Measurements from ENCODE around the gene SLC15A1. TPM values are rescaled to one million over a fixed set of nuclear protein-coding genes. Genes with fewer than 3 reads are reported as not detected.
A peak's percentile ranks its signal among the peaks of the same experiment; 100 is the strongest.

Gene SLC15A1
- total RNA-seq = not detected

- no peak for DNase-seq (ENCODE audit: low spot score in 2 of 2)
- Mint-ChIP-seq H3K27ac (no peak within 1 kb of the TSS), H3K36me3 (peaks cover 7 to 10% of the 10 kb centered on the region in 2 donors), H3K9me3 (peaks cover 4 to 9% of the 10 kb centered on the region in 2 donors)
- peak in 1 of 2 donors; percentile 20 for ATAC-seq
These were observed at the start of gene SLC15A1 for GRCh38 chr13:98752467-98753290. Gene SLC15A1, minus strand, starts transcription at chr13:98752672. Its CDS starts 74 bp downstream, at chr13:98752598.

- no peaks in the 10 kb centered on the region for H3K9me3 Mint-ChIP-seq
- ATAC-seq (no peak), DNase-seq (ENCODE audit: low spot score in 2 of 2) (no peak)
- H3K36me3 Mint-ChIP-seq = peaks cover 11 to 13% of the 10 kb centered on the region in 2 donors
- peak overlapping the region in 1 of 2 donors; percentile 51 for H3K27ac Mint-ChIP-seq
These were observed 49.4 kb upstream of the SLC15A1 start for GRCh38 chr13:98801626-98802418.

GRCh38 chr13:98800078-98800477 is 47.6 kb upstream of the SLC15A1 start:
- H3K36me3 Mint-ChIP-seq = peaks cover 26 to 27% of the 10 kb centered on the region in 2 donors
- ATAC-seq = no peak

GRCh38 chr13:98798849-98799645 is 46.6 kb upstream of the SLC15A1 start:
- DNase-seq (ENCODE audit: low spot score in 2 of 2) (no peak), ATAC-seq (no peak)
- no peaks in the 10 kb centered on the region for H3K9me3 Mint-ChIP-seq
- H3K36me3 Mint-ChIP-seq = peaks cover 36 to 38% of the 10 kb centered on the region in 2 donors
- peak overlapping the region in 1 of 2 donors; percentile 24 for H3K27ac Mint-ChIP-seq

More at GRCh38 chr13:98800078-98800477, 47.6 kb upstream of the SLC15A1 start:
- DNase-seq (ENCODE audit: low spot score in 2 of 2) = no peak
- Mint-ChIP-seq H3K27ac (no peak overlapping the region), H3K9me3 (no peaks in the 10 kb centered on the region)

GRCh38 chr13:98797456-98797855 is 45.0 kb upstream of the SLC15A1 start:
- H3K36me3 Mint-ChIP-seq = peaks cover 44 to 46% of the 10 kb centered on the region in 2 donors
- no peak overlapping the region for H3K27ac Mint-ChIP-seq
- no peak for ATAC-seq
- no peak for DNase-seq (ENCODE audit: low spot score in 2 of 2)
- H3K9me3 Mint-ChIP-seq = peaks cover 3% of the 10 kb centered on the region in 2 donors

- H3K27ac Mint-ChIP-seq = peak overlapping the region in 1 of 2 donors; percentile 31
- ATAC-seq = no peak
- peaks cover 47 to 49% of the 10 kb centered on the region in 2 donors for H3K36me3 Mint-ChIP-seq
These were observed 44.3 kb upstream of the SLC15A1 start for GRCh38 chr13:98796798-98797197.

GRCh38 chr13:98796191-98796590 is 43.7 kb upstream of the SLC15A1 start:
- peaks cover 5% of the 10 kb centered on the region in 2 donors for H3K9me3 Mint-ChIP-seq

More at GRCh38 chr13:98796798-98797197, 44.3 kb upstream of the SLC15A1 start:
- peaks cover 5% of the 10 kb centered on the region in 2 donors for H3K9me3 Mint-ChIP-seq
- no peak for DNase-seq (ENCODE audit: low spot score in 2 of 2)

GRCh38 chr13:98795220-98795619 is 42.7 kb upstream of the SLC15A1 start:
- peaks cover 5% of the 10 kb centered on the region in 2 donors for H3K9me3 Mint-ChIP-seq
- H3K27ac Mint-ChIP-seq = peak overlapping the region in 1 of 2 donors; percentile 17
- peaks cover 47 to 49% of the 10 kb centered on the region in 2 donors for H3K36me3 Mint-ChIP-seq
- DNase-seq (ENCODE audit: low spot score in 2 of 2) = no peak
- ATAC-seq = no peak

More at GRCh38 chr13:98796191-98796590, 43.7 kb upstream of the SLC15A1 start:
- Mint-ChIP-seq H3K36me3 (peaks cover 47 to 49% of the 10 kb centered on the region in 2 donors), H3K27ac (peak overlapping the region in 1 of 2 donors; percentile 2)
- no peak for DNase-seq (ENCODE audit: low spot score in 2 of 2)
- no peak for ATAC-seq

GRCh38 chr13:98794498-98794897 is 42.0 kb upstream of the SLC15A1 start:
- DNase-seq (ENCODE audit: low spot score in 2 of 2) = no peak
- no peak for ATAC-seq
- peaks cover 5% of the 10 kb centered on the region in 2 donors for H3K9me3 Mint-ChIP-seq
- no peak overlapping the region for H3K27ac Mint-ChIP-seq
- peaks cover 47 to 49% of the 10 kb centered on the region in 2 donors for H3K36me3 Mint-ChIP-seq

- peaks cover 42% of the 10 kb centered on the region in 2 donors for H3K36me3 Mint-ChIP-seq
- DNase-seq (ENCODE audit: low spot score in 2 of 2) = no peak
- H3K27ac Mint-ChIP-seq = no peak overlapping the region
- ATAC-seq = no peak
- H3K9me3 Mint-ChIP-seq = peaks cover 5% of the 10 kb centered on the region in 2 donors
These were observed 40.5 kb upstream of the SLC15A1 start for GRCh38 chr13:98792785-98793495.

- Mint-ChIP-seq H3K36me3 (peaks cover 36 to 42% of the 10 kb centered on the region in 2 donors), H3K27ac (no peak overlapping the region), H3K9me3 (peaks cover 5 to 9% of the 10 kb centered on the region in 2 donors)
- DNase-seq (ENCODE audit: low spot score in 2 of 2) = no peak
- no peak for ATAC-seq
These were observed 39.8 kb upstream of the SLC15A1 start for GRCh38 chr13:98792321-98792720.

GRCh38 chr13:98791611-98792010 is 39.1 kb upstream of the SLC15A1 start:
- Mint-ChIP-seq H3K9me3 (peaks cover 5 to 9% of the 10 kb centered on the region in 2 donors), H3K27ac (no peak overlapping the region), H3K36me3 (peaks cover 34 to 36% of the 10 kb centered on the region in 2 donors)
- no peak for ATAC-seq
- DNase-seq (ENCODE audit: low spot score in 2 of 2) = no peak

GRCh38 chr13:98787996-98788395 is 35.5 kb upstream of the SLC15A1 start:
- no peak for ATAC-seq
- peak overlapping the region in 1 of 2 donors; percentile 26 for H3K27ac Mint-ChIP-seq
- DNase-seq (ENCODE audit: low spot score in 2 of 2) = no peak
- peaks cover 8% of the 10 kb centered on the region in 2 donors for H3K36me3 Mint-ChIP-seq
- H3K9me3 Mint-ChIP-seq = peaks cover 5 to 9% of the 10 kb centered on the region in 2 donors

GRCh38 chr13:98787173-98787572 is 34.7 kb upstream of the SLC15A1 start:
- DNase-seq (ENCODE audit: low spot score in 2 of 2) (no peak), ATAC-seq (no peak)
- H3K36me3 Mint-ChIP-seq = peaks cover 0 to under 1% of the 10 kb centered on the region in 2 donors
- H3K9me3 Mint-ChIP-seq = peaks cover 0 to 4% of the 10 kb centered on the region in 2 donors
- peak overlapping the region in 1 of 2 donors; percentile 26 for H3K27ac Mint-ChIP-seq

- no peak for ATAC-seq
- DNase-seq (ENCODE audit: low spot score in 2 of 2) = no peak
- Mint-ChIP-seq H3K9me3 (peaks cover 4% of the 10 kb centered on the region in 2 donors), H3K36me3 (no peaks in the 10 kb centered on the region), H3K27ac (no peak overlapping the region)
These were observed 33.6 kb upstream of the SLC15A1 start for GRCh38 chr13:98786023-98786422.

All from activated naive CD4-positive, alpha-beta T cell treated with anti-CD3 and anti-CD28 coated beads, Interleukin-2, amount 50 U/mL, for 72 hours (primary cell).